HG02763 (cell line): ENCODE measurements around the gene SIK1.
"Not testable (repeated sequence)": the region's sequence is repeated elsewhere in the genome, so short reads cannot be mapped to it uniquely, and the experiment has no call there.

Source experiments
- ATAC-seq: cut with Tn5 transposase; IDR thresholded peaks from one replicate; pipeline ENCODE4 v1.9.1; 2021; ENCODE audit warnings: mild to moderate bottlenecking, moderate library complexity; ENCODE audit not compliant: unreplicated experiment

Gene SIK1

GRCh38 chr21:43398000-43398399, 28.9 kb downstream of the SIK1 start:
- not testable (repeated sequence) for ATAC-seq

- ATAC-seq, result not testable (repeated sequence)
Observed at GRCh38 chr21:43397439-43397808, 29.5 kb downstream of the SIK1 start.

- ATAC-seq, result not testable (repeated sequence)
Observed at GRCh38 chr21:43396788-43397438, 30.0 kb downstream of the SIK1 start.

GRCh38 chr21:43383351-43383750, 43.6 kb downstream of the SIK1 start:
- not testable (repeated sequence) for ATAC-seq

GRCh38 chr21:43382902-43383301, 44.0 kb downstream of the SIK1 start:
- ATAC-seq, result not testable (repeated sequence)

GRCh38 chr21:43380852-43381533, 45.9 kb downstream of the SIK1 start:
- peak; percentile 46 for ATAC-seq

- ATAC-seq, result not testable (repeated sequence)
Observed at GRCh38 chr21:43380337-43380736, 46.6 kb downstream of the SIK1 start.

GRCh38 chr21:43379626-43380122, 47.3 kb downstream of the SIK1 start:
- ATAC-seq, result not testable (repeated sequence)

GRCh38 chr21:43376478-43376882, 50.5 kb downstream of the SIK1 start:
- no peak for ATAC-seq

GRCh38 chr21:43375837-43376477, 51.0 kb downstream of the SIK1 start:
- no peak for ATAC-seq

- ATAC-seq, result no peak
Observed at GRCh38 chr21:43375006-43375836, 51.7 kb downstream of the SIK1 start.

GRCh38 chr21:43374228-43374885, 52.6 kb downstream of the SIK1 start:
- no peak for ATAC-seq

- no peak for ATAC-seq
Observed at GRCh38 chr21:43373362-43374227, 53.3 kb downstream of the SIK1 start.

GRCh38 chr21:43372663-43373361, 54.1 kb downstream of the SIK1 start:
- ATAC-seq, result no peak

- no peak for ATAC-seq
Observed at GRCh38 chr21:43371786-43372185, 55.1 kb downstream of the SIK1 start.

GRCh38 chr21:43370888-43371570, 55.9 kb downstream of the SIK1 start:
- no peak for ATAC-seq

- no peak for ATAC-seq
Observed at GRCh38 chr21:43370091-43370658, 56.8 kb downstream of the SIK1 start.

GRCh38 chr21:43369596-43370090, 57.3 kb downstream of the SIK1 start:
- ATAC-seq, result no peak
